Gastrocnemius medialis (tissue), 4 donors: ENCODE data around the gene CHST7.

Experiments
- POLR2A ChIP-seq, 2 donors: fragments of 450-650 bp; IDR thresholded peaks; one replicate each; pipeline ENCODE4 v1.6.1; 2017; ENCODE audit warnings: antibody characterized with exemption in 2 of 2, mild to moderate bottlenecking in 2 of 2, moderate library complexity in 2 of 2
- TF ChIP-seq, protein P1 (sequence below), 5 experiments: fragments of 450-650 bp in 3 of 5; fragments of 200-600 bp in 2 of 5; sonication (generic) in 2 of 5; IDR thresholded peaks in 4 of 5; conservative IDR thresholded peaks in 1 of 5; 1 replicate in 4 of 5; 2 replicates in 1 of 5; pipeline ENCODE4 v1.5.1; 2016 to 2019; ENCODE audit warnings: antibody characterized with exemption in 5 of 5, mild to moderate bottlenecking in 3 of 5, moderate library complexity in 3 of 5

DNA sequence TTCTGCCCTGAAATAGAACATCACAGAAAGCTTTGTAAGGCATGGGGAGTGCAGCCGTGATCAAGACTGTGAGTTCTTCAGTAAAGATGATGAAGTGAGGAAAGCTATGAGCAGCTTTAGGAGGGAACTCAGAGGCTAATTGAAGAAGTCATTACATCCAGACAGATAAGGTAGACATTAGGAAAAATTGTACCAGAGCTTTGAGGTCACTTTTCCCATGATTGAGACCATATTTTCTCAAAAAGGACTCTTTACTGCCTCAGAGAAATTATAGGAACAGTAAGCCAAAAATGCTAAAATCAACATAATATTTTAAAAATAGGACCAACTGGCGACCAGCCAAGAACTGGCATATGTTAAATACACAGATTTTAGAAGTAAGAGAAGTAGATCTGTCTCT, 11.2 kb downstream of the CHST7 start:
- TF ChIP-seq, protein P1, sequence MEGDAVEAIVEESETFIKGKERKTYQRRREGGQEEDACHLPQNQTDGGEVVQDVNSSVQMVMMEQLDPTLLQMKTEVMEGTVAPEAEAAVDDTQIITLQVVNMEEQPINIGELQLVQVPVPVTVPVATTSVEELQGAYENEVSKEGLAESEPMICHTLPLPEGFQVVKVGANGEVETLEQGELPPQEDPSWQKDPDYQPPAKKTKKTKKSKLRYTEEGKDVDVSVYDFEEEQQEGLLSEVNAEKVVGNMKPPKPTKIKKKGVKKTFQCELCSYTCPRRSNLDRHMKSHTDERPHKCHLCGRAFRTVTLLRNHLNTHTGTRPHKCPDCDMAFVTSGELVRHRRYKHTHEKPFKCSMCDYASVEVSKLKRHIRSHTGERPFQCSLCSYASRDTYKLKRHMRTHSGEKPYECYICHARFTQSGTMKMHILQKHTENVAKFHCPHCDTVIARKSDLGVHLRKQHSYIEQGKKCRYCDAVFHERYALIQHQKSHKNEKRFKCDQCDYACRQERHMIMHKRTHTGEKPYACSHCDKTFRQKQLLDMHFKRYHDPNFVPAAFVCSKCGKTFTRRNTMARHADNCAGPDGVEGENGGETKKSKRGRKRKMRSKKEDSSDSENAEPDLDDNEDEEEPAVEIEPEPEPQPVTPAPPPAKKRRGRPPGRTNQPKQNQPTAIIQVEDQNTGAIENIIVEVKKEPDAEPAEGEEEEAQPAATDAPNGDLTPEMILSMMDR (IDR thresholded peaks at IDR 0.05 in 4 of 5, conservative IDR thresholded peaks at IDR 0.05 in 1 of 5) = no peak
- TF ChIP-seq POLR2A (IDR thresholded peaks at IDR 0.05) = no peak
